CD4-positive, alpha-beta T cell treated with Interleukin-4 for 4 hours (primary cell): ENCODE data around the gene C1orf174.
A peak's percentile ranks its signal among the peaks of the same experiment; 100 is the strongest.

Experiments
- DNase-seq: peaks from one replicate; pipeline ENCODE4 v3.0.0-alpha.2; 2020

C1orf174 gene

GRCh38 chr1:3864884-3865283, 35.2 kb downstream of the C1orf174 start:
- DNase-seq = no peak

GRCh38 chr1:3863231-3863935, 36.7 kb downstream of the C1orf174 start:
- no peak for DNase-seq

- DNase-seq = no peak
Observed at GRCh38 chr1:3858231-3858981, 41.7 kb downstream of the C1orf174 start.

GRCh38 chr1:3857791-3858129, 42.3 kb downstream of the C1orf174 start:
- no peak for DNase-seq

- DNase-seq = peak; percentile 99
Observed at GRCh38 chr1:3856923-3857790, 42.9 kb downstream of the C1orf174 start, which contains the start of the genes CEP104 and DFFB. TSS of gene CEP104 (minus strand) at chr1:3857211. CDS start at chr1:3852407, 4,804 bp downstream. TSS of gene DFFB (plus strand) at chr1:3857476. CDS start at chr1:3857604, 128 bp downstream.

- no peak for DNase-seq
Observed at GRCh38 chr1:3852711-3853485, 47.2 kb downstream of the C1orf174 start.

- DNase-seq = no peak
Observed at GRCh38 chr1:3852091-3852490, 48.0 kb downstream of the C1orf174 start.

- DNase-seq = no peak
Observed at GRCh38 chr1:3851292-3851691, 48.8 kb downstream of the C1orf174 start.

GRCh38 chr1:3850857-3851256, 49.2 kb downstream of the C1orf174 start:
- no peak for DNase-seq

- DNase-seq = no peak
Observed at GRCh38 chr1:3847081-3847480, 53.0 kb downstream of the C1orf174 start.

GRCh38 chr1:3846541-3846940, 53.5 kb downstream of the C1orf174 start:
- no peak for DNase-seq

GRCh38 chr1:3842912-3843311, 57.2 kb downstream of the C1orf174 start:
- DNase-seq = no peak

GRCh38 chr1:3841491-3841890, 58.6 kb downstream of the C1orf174 start:
- no peak for DNase-seq
